Measurements from ENCODE around the gene CFAP99. TPM values are rescaled to one million over a fixed set of nuclear protein-coding genes. Genes with fewer than 3 reads are reported as not detected.

The CFAP99 gene
- total and polyA plus RNA-seq, 2 of the 4 experiments (the other 2 are of a cell fraction), result not detected

- H2BK120ac ChIP-seq (ENCODE audit: low read depth, low read length), result no peak overlapping the region
- no peak overlapping the region; the same call in 1 of the 2 replicates for H3K27ac ChIP-seq (ENCODE audit: insufficient read depth, low read length)
- ChIA-PET POLR2A (ENCODE audit: unreplicated experiment) (no interaction called here), CTCF (no interaction called here)
- H3K4me1 ChIP-seq (ENCODE audit: control insufficient read depth, insufficient read depth, low read length), result peaks cover 3% of the 10 kb centered on the region
- no peak overlapping the region; the same call in 1 of the 2 replicates for H3K14ac ChIP-seq (replicated peaks; ENCODE audit: low read depth, low read length)
- H4K8ac ChIP-seq (ENCODE audit: low read depth in 2 of 2, low read length in 2 of 2), result no peak overlapping the region
- H2BK5ac ChIP-seq (ENCODE audit: low read depth, low read length, poor library complexity, severe bottlenecking), result no peak overlapping the region
- peaks cover 49% of the 10 kb centered on the region for H3K9me1 ChIP-seq (ENCODE audit: insufficient read depth, low read length)
- H3K4me2 ChIP-seq (ENCODE audit: low read depth, low read length), result no peak overlapping the region
- H2BK20ac ChIP-seq (ENCODE audit: low read depth, low read length), result no peak overlapping the region
- no peak overlapping the region for H3K23ac ChIP-seq (ENCODE audit: low read depth, low read length)
- H4K5ac ChIP-seq (ENCODE audit: low read depth, low read length), result no peak overlapping the region
- H3K56ac ChIP-seq (ENCODE audit: extremely low read depth, insufficient read depth, low read length), result no peak overlapping the region
- peaks cover 83% of the 10 kb centered on the region for H4K20me1 ChIP-seq (ENCODE audit: insufficient read depth, low read length)
- no peaks in the 10 kb centered on the region for H3K9me3 ChIP-seq (ENCODE audit: control insufficient read depth, insufficient read depth, low read length)
- H2AK5ac ChIP-seq (ENCODE audit: low read depth, low read length), result 0 out of 2 replicates have a peak overlapping the region, but pooled peaks have one; percentile 20
- H3K18ac ChIP-seq (ENCODE audit: low read depth, low read length), result no peak overlapping the region
- peak overlapping the region; percentile 43; the same call in 1 of the 2 replicates for H3K4ac ChIP-seq (ENCODE audit: low read depth, low read length)
- no peak overlapping the region for H3K4me3 ChIP-seq (ENCODE audit: insufficient read depth, low read depth, low read length)
- dilution Hi-C loops (cut with HindIII; ENCODE audit: low sequenced_read_pairs, unreplicated experiment) (no loop called here), intact Hi-C loops (cut with micrococcal nuclease) (no loop called here), in situ Hi-C loops (cut with MboI; ENCODE audit: low sequenced_read_pairs) (no loop called here)
- no peak for ATAC-seq (ENCODE audit: low read depth)
- WGBS, 2 experiments (ENCODE audit: extremely low coverage in 2 of 2, insufficient read length in 1 of 2), result 93% methylated on average over 15 of the region's 20 CpGs; no CpG with 5 or more reads in 1 of the 2 experiments
- no peaks in the 10 kb centered on the region for H3K27me3 ChIP-seq (ENCODE audit: control insufficient read depth, insufficient read depth, low read length)
- no peak overlapping the region for H3K9ac ChIP-seq (ENCODE audit: low read depth, low read length)
- BruUV-seq (replicated peaks), result no TSS peak
- H3K36me3 ChIP-seq (ENCODE audit: control insufficient read depth, insufficient read depth, low read length), result peaks cover 29% of the 10 kb centered on the region
- no peak for DNase-seq
- peaks cover 25 to 86% of the 10 kb centered on the region in 2 experiments for H3K79me1 ChIP-seq (ENCODE audit: low read depth in 1 of 2, low read length in 2 of 2)
- peak overlapping the region; percentile 14 for H2AFZ ChIP-seq (replicated peaks; ENCODE audit: low read length, poor library complexity)
- no peak overlapping the region for H2BK15ac ChIP-seq (ENCODE audit: low read depth, low read length)
- no peak overlapping the region for H4K91ac ChIP-seq (ENCODE audit: insufficient read depth, low read depth, low read length)
- peak overlapping the region; percentile 76 for H2AK9ac ChIP-seq (replicated peaks; ENCODE audit: low read depth, low read length, poor library complexity)
- TF ChIP-seq RFX5 (IDR thresholded peaks at IDR 0.05; ENCODE audit: low read depth, low read length) (no peak), MXI1 (IDR thresholded peaks at IDR 0.05; ENCODE audit: borderline replicate concordance, low read depth, low read length) (no peak), CEBPB (IDR thresholded peaks at IDR 0.05; ENCODE audit: low read depth, low read length) (no peak), ELK1 (IDR thresholded peaks at IDR 0.05; ENCODE audit: borderline replicate concordance, low read depth, low read length) (no peak), MAZ (IDR thresholded peaks at IDR 0.05; ENCODE audit: borderline replicate concordance, low read depth, low read length) (no peak), RCOR1 (IDR thresholded peaks at IDR 0.05; ENCODE audit: insufficient replicate concordance, low read length) (no peak), CHD1 (IDR thresholded peaks at IDR 0.05; ENCODE audit: low read depth, low read length) (no peak), NFE2L2 (IDR thresholded peaks at IDR 0.05; ENCODE audit: low read depth, low read length) (no peak), SMC3 (IDR thresholded peaks at IDR 0.05; ENCODE audit: low read depth, low read length) (no peak), BHLHE40 (IDR thresholded peaks at IDR 0.05; ENCODE audit: low read depth, low read length) (no peak), FOS (IDR thresholded peaks at IDR 0.05; ENCODE audit: low read depth, low read length) (no peak), CTCF (conservative IDR thresholded peaks at IDR 0.05; ENCODE audit: low read depth, low read length) (no peak), RAD21 (IDR thresholded peaks at IDR 0.05; ENCODE audit: low read length) (no peak), USF2 (IDR thresholded peaks at IDR 0.05; ENCODE audit: low read depth, low read length) (no peak), POLR2A (IDR thresholded peaks at IDR 0.05; ENCODE audit: low read depth, low read length) (no peak)
Measured at GRCh38 chr4:2489081-2489805, 70.5 kb downstream of the CFAP99 start.

Data from IMR-90 (cell line).